GM12801 (cell line): Measurements from ENCODE around the gene TSPAN5.

Source experiments
- TF ChIP-seq, protein P1 (sequence below): IDR thresholded peaks from one replicate; pipeline ENCODE4 v1.5.1; 2011; ENCODE audit warnings: control low read depth; ENCODE audit not compliant: insufficient read length; ENCODE audit errors: extremely low read depth

Gene TSPAN5

DNA sequence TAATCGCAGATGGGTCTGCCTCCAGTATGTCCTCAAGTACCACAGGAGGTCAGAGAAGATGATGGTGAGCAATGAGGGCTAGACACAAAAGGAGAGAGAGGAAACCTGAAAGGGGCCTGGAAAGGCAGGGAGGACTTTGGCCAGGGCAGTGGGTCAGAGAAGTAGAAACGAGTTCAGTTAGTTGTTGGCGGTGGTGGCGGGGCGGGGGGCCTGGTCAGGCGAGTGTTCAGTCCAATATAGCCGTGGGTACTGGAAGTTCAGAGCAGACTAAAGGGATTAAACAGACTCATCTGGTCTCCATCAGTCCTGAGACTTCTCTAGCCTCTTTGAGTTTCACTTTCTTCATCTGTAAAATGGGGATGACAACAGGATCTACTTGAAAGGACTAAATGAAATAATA, 90.8 kb downstream of the TSPAN5 start:
- TF ChIP-seq, protein P1, sequence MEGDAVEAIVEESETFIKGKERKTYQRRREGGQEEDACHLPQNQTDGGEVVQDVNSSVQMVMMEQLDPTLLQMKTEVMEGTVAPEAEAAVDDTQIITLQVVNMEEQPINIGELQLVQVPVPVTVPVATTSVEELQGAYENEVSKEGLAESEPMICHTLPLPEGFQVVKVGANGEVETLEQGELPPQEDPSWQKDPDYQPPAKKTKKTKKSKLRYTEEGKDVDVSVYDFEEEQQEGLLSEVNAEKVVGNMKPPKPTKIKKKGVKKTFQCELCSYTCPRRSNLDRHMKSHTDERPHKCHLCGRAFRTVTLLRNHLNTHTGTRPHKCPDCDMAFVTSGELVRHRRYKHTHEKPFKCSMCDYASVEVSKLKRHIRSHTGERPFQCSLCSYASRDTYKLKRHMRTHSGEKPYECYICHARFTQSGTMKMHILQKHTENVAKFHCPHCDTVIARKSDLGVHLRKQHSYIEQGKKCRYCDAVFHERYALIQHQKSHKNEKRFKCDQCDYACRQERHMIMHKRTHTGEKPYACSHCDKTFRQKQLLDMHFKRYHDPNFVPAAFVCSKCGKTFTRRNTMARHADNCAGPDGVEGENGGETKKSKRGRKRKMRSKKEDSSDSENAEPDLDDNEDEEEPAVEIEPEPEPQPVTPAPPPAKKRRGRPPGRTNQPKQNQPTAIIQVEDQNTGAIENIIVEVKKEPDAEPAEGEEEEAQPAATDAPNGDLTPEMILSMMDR: no peak

DNA sequence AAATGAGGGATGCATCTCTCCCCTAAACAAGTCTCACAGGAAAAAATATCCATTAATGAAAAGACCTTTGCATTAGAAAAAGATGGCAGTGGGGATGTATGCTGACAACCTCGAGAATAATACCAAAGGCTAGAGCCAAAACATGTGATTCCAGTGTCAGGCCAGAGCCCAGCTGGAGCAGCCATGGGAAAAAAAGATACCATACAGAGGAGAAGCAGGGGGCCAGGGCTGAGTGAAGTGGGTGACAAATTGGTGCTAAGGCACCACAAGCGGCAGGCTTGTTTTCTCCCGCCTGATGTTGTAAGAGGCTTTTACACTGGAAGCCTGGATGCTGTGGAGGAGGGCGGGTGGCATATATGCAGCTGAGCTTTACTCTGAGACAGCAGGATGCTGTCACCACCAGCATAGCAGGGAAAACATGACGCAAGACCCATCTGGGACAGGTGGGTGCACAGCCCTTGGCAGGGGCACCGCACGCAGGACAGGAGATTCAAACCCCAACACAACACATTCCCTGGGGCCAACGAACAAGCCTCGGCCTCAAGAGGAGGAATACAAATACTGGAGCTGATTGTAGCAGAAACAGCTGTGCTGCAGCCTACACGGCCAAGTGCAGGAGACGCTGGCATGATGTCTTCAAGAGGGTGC, 91.9 kb downstream of the TSPAN5 start:
- TF ChIP-seq, protein P1: no peak

DNA sequence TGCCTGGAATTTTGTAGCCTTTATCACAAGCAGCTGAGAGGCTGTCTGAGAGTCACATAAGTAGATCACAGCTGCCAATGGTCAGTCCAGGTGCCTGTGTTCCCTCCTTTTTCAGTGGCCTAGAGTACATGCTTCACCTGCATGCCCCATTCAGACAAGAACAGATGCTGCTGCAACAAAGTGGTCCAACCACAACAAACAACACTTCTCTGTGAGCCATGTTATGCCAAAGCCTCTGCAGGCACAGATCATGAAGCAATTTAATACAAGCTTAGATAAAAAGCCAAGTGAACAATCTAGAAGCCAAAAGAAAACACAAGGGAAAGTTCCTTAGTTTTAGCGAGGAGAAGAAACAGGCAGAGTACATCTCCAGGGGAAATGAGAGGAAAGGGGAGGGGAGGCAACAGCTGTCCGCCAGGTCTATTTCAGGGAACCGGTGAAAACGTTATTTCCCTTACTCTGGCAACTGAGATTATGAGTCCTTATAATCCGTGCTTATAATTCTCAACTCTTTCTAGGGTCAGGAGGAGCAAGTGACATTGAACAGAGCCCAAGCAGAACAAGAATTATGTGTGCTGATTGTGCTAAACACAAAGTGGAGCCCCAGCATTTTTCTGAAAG, 92.6 kb downstream of the TSPAN5 start:
- TF ChIP-seq, protein P1: no peak

DNA sequence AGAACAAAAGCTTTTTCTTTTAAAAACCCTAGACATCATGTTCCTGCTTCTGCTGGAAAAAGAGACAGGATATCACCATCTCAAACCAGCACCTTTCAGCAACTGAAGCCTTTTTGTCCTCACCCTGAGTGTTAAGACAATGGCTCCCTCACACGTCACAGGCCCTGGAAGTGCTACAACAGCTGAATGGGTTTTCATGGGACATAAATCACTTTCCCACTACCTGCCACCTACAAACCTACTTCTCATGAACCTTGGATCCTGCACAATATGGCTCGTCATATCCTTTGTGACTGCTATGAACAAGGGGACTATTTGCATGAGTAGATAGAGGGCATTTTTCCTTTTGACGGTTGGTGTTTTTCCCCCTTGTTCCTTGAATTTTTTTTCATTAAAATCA, 93.6 kb downstream of the TSPAN5 start:
- TF ChIP-seq, protein P1: no peak

DNA sequence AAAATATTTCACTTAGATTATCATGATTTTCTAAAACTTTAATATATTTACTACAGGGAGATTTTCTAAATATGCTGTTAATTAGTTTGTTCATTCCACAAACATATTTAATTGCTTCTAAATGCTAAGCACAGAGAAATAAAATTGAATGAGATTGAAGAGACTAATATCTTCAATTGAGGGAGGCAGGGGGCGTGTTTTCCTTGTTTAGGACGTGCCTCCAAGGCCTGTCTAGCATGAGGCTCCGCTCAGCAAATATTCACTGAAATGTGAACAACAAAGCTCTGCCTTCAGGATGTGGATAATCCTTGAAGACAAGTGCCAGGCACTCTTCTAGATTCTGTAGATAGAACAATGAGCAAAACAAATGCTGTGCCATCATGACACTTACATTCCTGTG, 98.1 kb downstream of the TSPAN5 start:
- TF ChIP-seq, protein P1: no peak

DNA sequence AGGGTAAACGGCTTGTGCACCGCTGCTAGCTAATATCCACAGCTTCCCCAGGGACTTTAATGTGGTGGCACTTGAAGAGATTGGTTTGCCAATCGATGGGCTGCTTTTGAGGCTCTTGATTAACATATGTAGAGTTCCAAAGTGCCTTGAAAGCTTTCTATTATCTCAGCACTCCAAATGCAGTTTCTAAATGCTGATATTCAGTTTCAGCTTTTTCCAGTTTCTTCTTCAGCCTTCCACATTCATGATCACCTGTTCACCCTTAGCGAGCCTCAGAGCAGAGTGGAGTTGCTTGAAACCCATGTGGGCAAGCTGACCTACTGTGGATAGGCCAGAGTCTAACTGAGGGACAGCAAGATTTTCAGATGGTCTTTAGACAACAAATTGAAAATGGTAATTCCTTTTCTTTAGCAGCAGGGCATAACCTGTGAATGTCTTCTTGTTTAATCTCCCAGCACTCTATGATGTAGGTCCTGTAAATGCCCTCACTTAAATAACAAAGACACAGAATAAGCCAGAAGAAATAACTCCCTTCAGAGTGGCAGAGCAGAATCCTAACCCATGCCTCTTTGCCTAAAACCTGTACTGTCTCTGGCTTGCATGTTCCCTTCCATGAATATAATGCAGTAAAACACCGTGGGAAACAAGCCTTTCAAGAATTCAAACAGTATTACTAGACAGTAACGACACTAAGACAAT, 99.8 kb downstream of the TSPAN5 start:
- TF ChIP-seq, protein P1: no peak

DNA sequence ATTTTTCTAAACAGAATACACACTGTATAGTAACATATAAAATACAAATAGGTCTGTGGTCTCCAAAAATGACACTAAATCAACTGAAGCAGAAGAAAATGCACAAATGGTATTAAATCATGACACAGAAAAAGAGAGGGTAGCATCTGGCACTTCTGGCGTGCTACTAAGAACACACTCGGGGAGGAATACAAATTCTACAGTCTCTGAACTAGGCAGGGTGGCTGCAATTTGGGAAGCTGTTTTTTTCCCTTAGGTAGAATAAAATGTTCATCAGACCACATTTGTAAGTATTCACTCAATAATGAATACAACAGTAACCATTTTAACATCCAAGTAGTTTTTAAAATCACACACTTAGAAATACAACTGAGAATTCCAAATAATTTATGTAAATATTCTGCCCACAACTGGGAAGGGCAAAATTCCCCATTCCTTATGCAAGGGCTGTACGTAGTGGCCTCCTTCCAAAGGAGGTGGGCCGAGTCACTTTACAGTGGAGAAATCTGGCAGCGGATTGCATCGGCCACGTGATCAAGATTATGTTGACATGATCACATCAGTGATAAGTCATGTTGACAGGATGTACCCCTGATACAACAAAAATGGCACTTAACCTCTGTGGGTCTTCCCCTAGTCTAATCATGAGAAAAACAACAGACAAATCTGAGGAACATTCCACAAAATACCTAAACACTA, 101.1 kb downstream of the TSPAN5 start:
- TF ChIP-seq, protein P1: no peak
